ENCODE measurements around the gene TERB1. TPM values are rescaled to one million over a fixed set of nuclear protein-coding genes. Genes with fewer than 3 reads are reported as not detected.
A peak's percentile ranks its signal among the peaks of the same experiment; 100 is the strongest.

TERB1 gene
- total and polyA plus RNA-seq, 2 of the 13 experiments (the other 11 are each of a cell fraction or from before 2014, with no cell fraction given), result not detected

DNA sequence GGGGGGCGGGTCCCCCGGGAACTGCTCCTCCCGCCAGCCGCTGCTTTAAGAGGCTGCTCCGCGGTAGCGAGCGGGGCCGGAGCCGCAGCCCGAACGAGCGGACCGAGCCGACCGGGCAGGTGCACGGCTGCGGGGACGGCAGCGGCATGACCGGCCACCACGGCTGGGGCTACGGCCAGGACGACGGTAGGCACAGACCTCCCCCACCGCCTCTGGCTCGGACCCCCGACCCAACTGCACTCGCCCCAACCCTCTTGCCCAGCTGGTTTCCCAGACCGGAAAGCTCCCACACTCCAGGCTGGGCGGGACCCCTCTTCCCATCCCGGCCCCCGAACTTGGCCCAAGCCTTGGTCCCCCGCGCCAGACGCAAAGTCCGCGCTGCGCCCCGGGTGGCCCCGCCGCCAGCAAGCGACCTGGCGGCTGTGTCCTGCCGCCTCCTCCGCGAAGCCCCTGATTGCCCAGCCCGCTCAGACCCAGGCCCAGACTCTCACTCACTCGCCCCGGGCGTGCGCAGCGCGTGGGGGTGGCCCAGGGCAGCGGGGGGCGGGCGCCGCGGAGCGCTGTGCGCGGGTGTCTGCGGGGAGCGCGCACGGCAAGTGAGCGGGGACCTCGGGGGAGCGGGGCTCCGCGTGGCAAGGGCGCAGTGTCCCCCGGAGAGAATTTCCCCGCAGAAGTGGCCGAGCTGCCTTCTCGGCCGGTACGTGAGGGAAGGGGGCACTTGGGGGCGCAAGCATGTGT is 43.1 kb upstream of the TERB1 start, which contains the start of gene CA7 (continued):
- TF ChIP-seq, protein P1, sequence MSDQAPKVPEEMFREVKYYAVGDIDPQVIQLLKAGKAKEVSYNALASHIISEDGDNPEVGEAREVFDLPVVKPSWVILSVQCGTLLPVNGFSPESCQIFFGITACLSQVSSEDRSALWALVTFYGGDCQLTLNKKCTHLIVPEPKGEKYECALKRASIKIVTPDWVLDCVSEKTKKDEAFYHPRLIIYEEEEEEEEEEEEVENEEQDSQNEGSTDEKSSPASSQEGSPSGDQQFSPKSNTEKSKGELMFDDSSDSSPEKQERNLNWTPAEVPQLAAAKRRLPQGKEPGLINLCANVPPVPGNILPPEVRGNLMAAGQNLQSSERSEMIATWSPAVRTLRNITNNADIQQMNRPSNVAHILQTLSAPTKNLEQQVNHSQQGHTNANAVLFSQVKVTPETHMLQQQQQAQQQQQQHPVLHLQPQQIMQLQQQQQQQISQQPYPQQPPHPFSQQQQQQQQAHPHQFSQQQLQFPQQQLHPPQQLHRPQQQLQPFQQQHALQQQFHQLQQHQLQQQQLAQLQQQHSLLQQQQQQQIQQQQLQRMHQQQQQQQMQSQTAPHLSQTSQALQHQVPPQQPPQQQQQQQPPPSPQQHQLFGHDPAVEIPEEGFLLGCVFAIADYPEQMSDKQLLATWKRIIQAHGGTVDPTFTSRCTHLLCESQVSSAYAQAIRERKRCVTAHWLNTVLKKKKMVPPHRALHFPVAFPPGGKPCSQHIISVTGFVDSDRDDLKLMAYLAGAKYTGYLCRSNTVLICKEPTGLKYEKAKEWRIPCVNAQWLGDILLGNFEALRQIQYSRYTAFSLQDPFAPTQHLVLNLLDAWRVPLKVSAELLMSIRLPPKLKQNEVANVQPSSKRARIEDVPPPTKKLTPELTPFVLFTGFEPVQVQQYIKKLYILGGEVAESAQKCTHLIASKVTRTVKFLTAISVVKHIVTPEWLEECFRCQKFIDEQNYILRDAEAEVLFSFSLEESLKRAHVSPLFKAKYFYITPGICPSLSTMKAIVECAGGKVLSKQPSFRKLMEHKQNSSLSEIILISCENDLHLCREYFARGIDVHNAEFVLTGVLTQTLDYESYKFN (CRISPR knock-in tag; conservative IDR thresholded peaks at IDR 0.05), result no peak
- TF ChIP-seq ZNF777 (CRISPR knock-in tag; IDR thresholded peaks at IDR 0.05), result peak; percentile 51
- no peak for TF ChIP-seq RARG (CRISPR knock-in tag; IDR thresholded peaks at IDR 0.05; ENCODE audit: low read depth)
- TF ChIP-seq, protein P2, sequence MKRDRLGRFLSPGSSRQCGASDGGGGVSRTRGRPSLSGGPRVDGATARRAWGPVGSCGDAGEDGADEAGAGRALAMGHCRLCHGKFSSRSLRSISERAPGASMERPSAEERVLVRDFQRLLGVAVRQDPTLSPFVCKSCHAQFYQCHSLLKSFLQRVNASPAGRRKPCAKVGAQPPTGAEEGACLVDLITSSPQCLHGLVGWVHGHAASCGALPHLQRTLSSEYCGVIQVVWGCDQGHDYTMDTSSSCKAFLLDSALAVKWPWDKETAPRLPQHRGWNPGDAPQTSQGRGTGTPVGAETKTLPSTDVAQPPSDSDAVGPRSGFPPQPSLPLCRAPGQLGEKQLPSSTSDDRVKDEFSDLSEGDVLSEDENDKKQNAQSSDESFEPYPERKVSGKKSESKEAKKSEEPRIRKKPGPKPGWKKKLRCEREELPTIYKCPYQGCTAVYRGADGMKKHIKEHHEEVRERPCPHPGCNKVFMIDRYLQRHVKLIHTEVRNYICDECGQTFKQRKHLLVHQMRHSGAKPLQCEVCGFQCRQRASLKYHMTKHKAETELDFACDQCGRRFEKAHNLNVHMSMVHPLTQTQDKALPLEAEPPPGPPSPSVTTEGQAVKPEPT (CRISPR knock-in tag; IDR thresholded peaks at IDR 0.05; ENCODE audit: low read depth), result no peak
- TF ChIP-seq FOXO4 (CRISPR knock-in tag; conservative IDR thresholded peaks at IDR 0.05), result no peak
- TF ChIP-seq ZNF629 (CRISPR knock-in tag; conservative IDR thresholded peaks at IDR 0.05), result no peak
- TF ChIP-seq BORCS8-MEF2B (CRISPR knock-in tag; IDR thresholded peaks at IDR 0.05), result 0 out of 2 replicates have a peak, but pooled peaks have one; percentile 11
- TF ChIP-seq ZSCAN22 (CRISPR knock-in tag; IDR thresholded peaks at IDR 0.05), result no peak
- TF ChIP-seq PHF5A (CRISPR knock-in tag; IDR thresholded peaks at IDR 0.05; ENCODE audit: low read depth, unreplicated experiment), result no peak
- no peak for TF ChIP-seq ZNF780A (CRISPR knock-in tag; IDR thresholded peaks at IDR 0.05)
- no peak for TF ChIP-seq ZNF879 (CRISPR knock-in tag; IDR thresholded peaks at IDR 0.05)
- TF ChIP-seq NKX3-1 (CRISPR knock-in tag; IDR thresholded peaks at IDR 0.05), result no peak
- TF ChIP-seq, protein P3, sequence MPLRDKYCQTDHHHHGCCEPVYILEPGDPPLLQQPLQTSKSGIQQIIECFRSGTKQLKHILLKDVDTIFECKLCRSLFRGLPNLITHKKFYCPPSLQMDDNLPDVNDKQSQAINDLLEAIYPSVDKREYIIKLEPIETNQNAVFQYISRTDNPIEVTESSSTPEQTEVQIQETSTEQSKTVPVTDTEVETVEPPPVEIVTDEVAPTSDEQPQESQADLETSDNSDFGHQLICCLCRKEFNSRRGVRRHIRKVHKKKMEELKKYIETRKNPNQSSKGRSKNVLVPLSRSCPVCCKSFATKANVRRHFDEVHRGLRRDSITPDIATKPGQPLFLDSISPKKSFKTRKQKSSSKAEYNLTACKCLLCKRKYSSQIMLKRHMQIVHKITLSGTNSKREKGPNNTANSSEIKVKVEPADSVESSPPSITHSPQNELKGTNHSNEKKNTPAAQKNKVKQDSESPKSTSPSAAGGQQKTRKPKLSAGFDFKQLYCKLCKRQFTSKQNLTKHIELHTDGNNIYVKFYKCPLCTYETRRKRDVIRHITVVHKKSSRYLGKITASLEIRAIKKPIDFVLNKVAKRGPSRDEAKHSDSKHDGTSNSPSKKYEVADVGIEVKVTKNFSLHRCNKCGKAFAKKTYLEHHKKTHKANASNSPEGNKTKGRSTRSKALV (CRISPR knock-in tag; IDR thresholded peaks at IDR 0.05), result peak; percentile 88
- TF ChIP-seq, protein P4, sequence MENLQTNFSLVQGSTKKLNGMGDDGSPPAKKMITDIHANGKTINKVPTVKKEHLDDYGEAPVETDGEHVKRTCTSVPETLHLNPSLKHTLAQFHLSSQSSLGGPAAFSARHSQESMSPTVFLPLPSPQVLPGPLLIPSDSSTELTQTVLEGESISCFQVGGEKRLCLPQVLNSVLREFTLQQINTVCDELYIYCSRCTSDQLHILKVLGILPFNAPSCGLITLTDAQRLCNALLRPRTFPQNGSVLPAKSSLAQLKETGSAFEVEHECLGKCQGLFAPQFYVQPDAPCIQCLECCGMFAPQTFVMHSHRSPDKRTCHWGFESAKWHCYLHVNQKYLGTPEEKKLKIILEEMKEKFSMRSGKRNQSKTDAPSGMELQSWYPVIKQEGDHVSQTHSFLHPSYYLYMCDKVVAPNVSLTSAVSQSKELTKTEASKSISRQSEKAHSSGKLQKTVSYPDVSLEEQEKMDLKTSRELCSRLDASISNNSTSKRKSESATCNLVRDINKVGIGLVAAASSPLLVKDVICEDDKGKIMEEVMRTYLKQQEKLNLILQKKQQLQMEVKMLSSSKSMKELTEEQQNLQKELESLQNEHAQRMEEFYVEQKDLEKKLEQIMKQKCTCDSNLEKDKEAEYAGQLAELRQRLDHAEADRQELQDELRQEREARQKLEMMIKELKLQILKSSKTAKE (CRISPR knock-in tag; IDR thresholded peaks at IDR 0.05; ENCODE audit: borderline replicate concordance), result no peak
- TF ChIP-seq HOXA3 (CRISPR knock-in tag; IDR thresholded peaks at IDR 0.05), result peak; percentile 21; the same call in 1 of the 2 replicates
